HepG2 (cell line): ENCODE data around the gene NGDN.

Source experiments
- EP300 ChIP-seq, 3 experiments: sonication (generic) in 1 of 3; formaldehyde crosslinking in 1 of 3; IDR thresholded peaks; 2 replicates each; pipeline versions ENCODE4 v1.5.1 to v1.6.1; 2011 to 2020; ENCODE audit warnings: low read depth in 2 of 3, low read length in 2 of 3, borderline replicate concordance in 1 of 3, improper control_type of control experiment in 1 of 3, mild to moderate bottlenecking in 1 of 3, missing genetic modification reagents in 1 of 3, moderate library complexity in 1 of 3
- EZH2 ChIP-seq: conservative IDR thresholded peaks from 2 replicates; pipeline ENCODE4 v1.6.1; 2012; ENCODE audit warnings: mild to moderate bottlenecking, low read depth, low read length, moderate library complexity
- NR2F1 ChIP-seq, 2 experiments: fragments of 450-650 bp in 1 of 2; formaldehyde crosslinking in 1 of 2; IDR thresholded peaks; 2 replicates each; pipeline versions ENCODE4 v1.5.0 to v1.6.1; 2016 to 2020; ENCODE audit warnings: mild to moderate bottlenecking in 1 of 2, missing compliant biosample characterization in 1 of 2, missing genetic modification reagents in 1 of 2, moderate library complexity in 1 of 2
- PHF21A ChIP-seq: sonication (generic); formaldehyde crosslinking; IDR thresholded peaks from 2 replicates; pipeline ENCODE4 v1.5.0; 2020; ENCODE audit warnings: mild to moderate bottlenecking, missing genetic modification reagents
- RAD21 ChIP-seq: fragments of 450-650 bp; formaldehyde crosslinking; IDR thresholded peaks from 2 replicates; pipeline ENCODE4 v1.5.0; 2020; ENCODE audit warnings: mild to moderate bottlenecking
- RFX5 ChIP-seq: IDR thresholded peaks from 2 replicates; pipeline ENCODE4 v1.6.1; 2011; ENCODE audit warnings: low read depth, low read length, improper control_type of control experiment
- SRSF9 ChIP-seq: fragments of 200-400 bp; formaldehyde crosslinking; IDR thresholded peaks from 2 replicates; pipeline ENCODE4 v1.6.1; 2018; ENCODE audit warnings: borderline replicate concordance, mild to moderate bottlenecking, low read depth, low read length; ENCODE audit not compliant: insufficient read depth, poor library complexity, severe bottlenecking
- TCF7 ChIP-seq: sonication (generic); IDR thresholded peaks from 2 replicates; pipeline ENCODE4 v1.6.1; 2016; ENCODE audit warnings: antibody characterized with exemption, low read depth
- ZNF121 ChIP-seq: sonication (generic); formaldehyde crosslinking; IDR thresholded peaks from 2 replicates; pipeline ENCODE4 v1.5.0; 2020; ENCODE audit warnings: mild to moderate bottlenecking, missing genetic modification reagents
- ZNF124 ChIP-seq: sonication (generic); formaldehyde crosslinking; IDR thresholded peaks from 2 replicates; pipeline ENCODE4 v1.4.0; 2020; ENCODE audit warnings: missing genetic modification reagents
- TF ChIP-seq, protein P1 (sequence below): sonication (generic); formaldehyde crosslinking; IDR thresholded peaks from 2 replicates; pipeline ENCODE4 v1.5.0; 2020; ENCODE audit warnings: mild to moderate bottlenecking, missing genetic modification reagents, moderate library complexity

DNA sequence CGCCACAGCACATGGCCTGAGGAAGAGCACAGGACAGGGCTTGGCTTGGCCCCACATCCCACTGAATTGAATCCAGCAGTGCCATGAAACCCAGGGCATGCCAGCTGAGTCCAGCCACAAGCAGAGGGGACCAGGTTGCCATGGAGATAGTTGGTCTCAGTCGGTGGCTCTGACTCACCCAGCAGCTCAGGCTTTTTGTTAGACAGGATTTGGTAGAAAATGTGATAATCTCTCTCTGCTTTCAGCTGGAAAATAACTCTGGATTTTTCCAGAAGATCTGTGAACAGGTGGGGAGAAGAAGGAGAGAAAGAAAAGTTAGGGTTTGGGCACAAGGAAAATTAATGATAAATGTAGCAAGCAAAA, 38.8 kb upstream of the NGDN start:
- TF ChIP-seq RFX5 (no peak), NR2F1 (CRISPR knock-in tag; IDR thresholded peaks at IDR 0.05) (no peak), RAD21 (CRISPR knock-in tag) (no peak), ZNF121 (CRISPR knock-in tag) (no peak), PHF21A (CRISPR knock-in tag) (no peak), EP300 (IDR thresholded peaks at IDR 0.05; ENCODE audit: low read depth in 2 of 2, low read length in 2 of 2) (no peak), EP300 (CRISPR knock-in tag; IDR thresholded peaks at IDR 0.05; ENCODE audit: borderline replicate concordance) (no peak), SRSF9 (no peak), EZH2 (no peak), TCF7 (no peak), ZNF124 (CRISPR knock-in tag) (no peak)
- TF ChIP-seq, protein P1, sequence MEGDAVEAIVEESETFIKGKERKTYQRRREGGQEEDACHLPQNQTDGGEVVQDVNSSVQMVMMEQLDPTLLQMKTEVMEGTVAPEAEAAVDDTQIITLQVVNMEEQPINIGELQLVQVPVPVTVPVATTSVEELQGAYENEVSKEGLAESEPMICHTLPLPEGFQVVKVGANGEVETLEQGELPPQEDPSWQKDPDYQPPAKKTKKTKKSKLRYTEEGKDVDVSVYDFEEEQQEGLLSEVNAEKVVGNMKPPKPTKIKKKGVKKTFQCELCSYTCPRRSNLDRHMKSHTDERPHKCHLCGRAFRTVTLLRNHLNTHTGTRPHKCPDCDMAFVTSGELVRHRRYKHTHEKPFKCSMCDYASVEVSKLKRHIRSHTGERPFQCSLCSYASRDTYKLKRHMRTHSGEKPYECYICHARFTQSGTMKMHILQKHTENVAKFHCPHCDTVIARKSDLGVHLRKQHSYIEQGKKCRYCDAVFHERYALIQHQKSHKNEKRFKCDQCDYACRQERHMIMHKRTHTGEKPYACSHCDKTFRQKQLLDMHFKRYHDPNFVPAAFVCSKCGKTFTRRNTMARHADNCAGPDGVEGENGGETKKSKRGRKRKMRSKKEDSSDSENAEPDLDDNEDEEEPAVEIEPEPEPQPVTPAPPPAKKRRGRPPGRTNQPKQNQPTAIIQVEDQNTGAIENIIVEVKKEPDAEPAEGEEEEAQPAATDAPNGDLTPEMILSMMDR (CRISPR knock-in tag), result no peak
